Mucosa of stomach (tissue), 1 donor: Measurements from ENCODE around the gene CRACDL.

ENCODE experiments used
- H3K27me3 ChIP-seq: one replicate; pipeline ENCODE4 v1.7.0; 2013; ENCODE audit warnings: mild to moderate bottlenecking, low read length; ENCODE audit not compliant: control insufficient read depth, insufficient read depth
- H3K36me3 ChIP-seq: one replicate; pipeline ENCODE4 v1.7.0; 2013; ENCODE audit warnings: low read length; ENCODE audit not compliant: control insufficient read depth, insufficient read depth
- H3K4me1 ChIP-seq: one replicate; pipeline ENCODE4 v1.7.0; 2013; ENCODE audit warnings: mild to moderate bottlenecking, low read length; ENCODE audit not compliant: control insufficient read depth, insufficient read depth
- H3K4me3 ChIP-seq: one replicate; pipeline ENCODE4 v1.7.0; 2013; ENCODE audit warnings: low read length
- H3K9ac ChIP-seq: one replicate; pipeline ENCODE4 v1.7.0; 2013; ENCODE audit warnings: mild to moderate bottlenecking, low read length, moderate library complexity
- H3K9me3 ChIP-seq: one replicate; pipeline ENCODE4 v1.7.0; 2013; ENCODE audit warnings: mild to moderate bottlenecking, low read length, moderate library complexity; ENCODE audit not compliant: control insufficient read depth
- donor health status: Pancreatic carcinoma.

Gene CRACDL

DNA sequence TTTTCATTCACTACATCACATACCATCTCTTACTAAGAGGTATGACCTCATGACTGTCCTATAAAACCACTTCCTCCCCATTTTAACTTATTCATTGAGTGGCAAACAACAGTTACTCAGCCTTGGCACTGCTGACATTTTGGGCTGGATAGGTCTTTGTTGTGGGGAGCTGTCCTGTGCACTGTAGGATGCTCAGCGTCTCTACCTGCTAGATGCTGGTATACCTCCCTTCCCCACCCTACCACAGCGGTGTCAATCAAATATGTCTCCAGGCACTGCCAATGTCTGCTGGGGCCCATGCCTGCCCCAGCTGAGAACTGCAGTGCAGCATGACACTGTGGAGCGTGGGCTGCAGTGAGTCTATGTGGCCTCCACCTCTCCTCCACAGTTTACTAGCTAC, 128.8 kb downstream of the CRACDL start:
- H3K4me3 ChIP-seq: no peak overlapping the region
- no peaks in the 10 kb centered on the region for H3K4me1 ChIP-seq
- no peak overlapping the region for H3K9ac ChIP-seq
- no peaks in the 10 kb centered on the region for H3K9me3 ChIP-seq
- no peaks in the 10 kb centered on the region for H3K27me3 ChIP-seq
- H3K36me3 ChIP-seq: no peaks in the 10 kb centered on the region

DNA sequence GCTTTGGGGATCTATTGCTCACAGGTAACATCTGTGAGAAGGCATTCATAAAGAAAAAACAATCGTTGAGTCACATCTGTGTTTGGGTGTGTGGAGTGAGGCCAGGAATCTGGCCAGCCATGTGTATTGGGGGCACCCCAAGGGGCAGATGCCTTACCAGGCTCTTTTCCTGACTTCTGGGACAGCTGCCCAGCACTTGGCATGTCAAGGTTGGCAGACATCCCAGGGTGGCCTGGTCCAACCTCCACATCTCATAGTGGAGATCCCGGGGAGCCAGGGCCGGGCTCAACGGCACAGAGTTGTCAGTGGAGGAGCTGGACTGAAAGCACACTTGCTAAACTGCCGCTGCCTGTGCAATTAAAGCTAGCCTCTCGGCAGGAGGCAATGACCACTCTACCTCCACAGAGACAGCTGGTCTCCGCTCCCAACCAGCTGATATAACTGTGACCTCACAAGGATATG, 129.8 kb downstream of the CRACDL start:
- H3K9me3 ChIP-seq: no peaks in the 10 kb centered on the region
- no peak overlapping the region for H3K4me3 ChIP-seq
- no peaks in the 10 kb centered on the region for H3K36me3 ChIP-seq
- H3K9ac ChIP-seq: no peak overlapping the region
- no peaks in the 10 kb centered on the region for H3K4me1 ChIP-seq
- H3K27me3 ChIP-seq: no peaks in the 10 kb centered on the region

DNA sequence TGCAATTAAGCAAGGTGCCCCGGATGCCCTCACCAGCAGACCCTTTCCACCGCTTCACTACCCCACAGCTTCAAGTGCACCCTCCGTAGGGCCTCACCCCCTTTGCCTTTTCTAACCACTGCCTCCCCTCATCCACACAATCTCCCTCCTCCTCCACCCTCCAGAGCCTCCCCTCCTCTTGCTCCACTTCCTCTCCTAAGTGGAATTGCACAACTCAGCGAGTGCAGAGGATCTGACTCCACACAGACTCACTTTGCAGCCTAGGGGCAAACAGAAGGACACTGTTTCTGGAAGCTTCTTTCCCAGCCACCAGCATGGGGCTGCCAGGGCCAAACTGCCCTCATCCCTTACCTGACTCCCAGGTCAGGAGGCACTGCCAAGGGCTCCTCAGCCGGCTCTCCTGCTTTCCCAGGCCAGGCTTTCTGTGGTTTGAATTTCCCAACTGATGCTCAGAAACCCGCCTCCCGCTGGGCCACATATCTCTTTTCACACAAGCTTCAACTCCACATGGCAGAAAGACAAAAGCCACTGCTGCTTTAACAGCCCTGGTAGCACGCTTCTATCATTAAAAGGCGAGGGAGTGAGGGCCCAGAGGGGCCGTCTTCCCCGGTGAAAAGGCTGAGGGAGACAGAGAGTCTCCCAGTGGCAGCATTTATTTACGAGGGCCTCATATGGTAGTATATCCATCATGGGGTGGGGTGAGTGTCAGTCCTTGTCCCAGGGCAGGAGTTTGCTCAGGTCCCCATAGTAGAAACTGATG, 130.4 kb downstream of the CRACDL start:
- Histone ChIP-seq H3K9me3 (no peaks in the 10 kb centered on the region), H3K4me1 (no peaks in the 10 kb centered on the region), H3K36me3 (no peaks in the 10 kb centered on the region)

DNA sequence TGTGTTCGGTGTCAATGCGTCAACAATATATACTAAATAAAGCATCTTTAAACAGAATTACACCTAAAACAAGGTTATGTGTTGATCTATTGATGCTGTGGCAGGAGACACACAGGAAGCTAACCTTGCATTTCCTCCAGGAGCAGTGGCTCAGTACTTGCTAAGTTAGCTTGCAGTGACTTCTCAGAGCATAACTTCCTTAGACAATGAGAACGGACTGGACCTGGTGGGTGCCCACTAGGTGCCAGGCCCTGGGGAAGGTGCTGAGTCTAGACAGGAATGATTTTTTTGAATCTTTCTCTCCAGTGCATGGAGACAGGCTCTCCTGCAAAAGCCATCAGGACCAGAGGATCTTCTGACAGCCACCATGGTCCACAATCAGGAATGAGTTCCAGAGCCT, 131.3 kb downstream of the CRACDL start:
- H3K4me1 ChIP-seq: no peaks in the 10 kb centered on the region
- no peak overlapping the region for H3K9ac ChIP-seq
- no peak overlapping the region for H3K4me3 ChIP-seq

More for the DNA sequence above, 130.4 kb downstream of the CRACDL start:
- Histone ChIP-seq H3K4me3 (no peak overlapping the region), H3K27me3 (no peaks in the 10 kb centered on the region), H3K9ac (no peak overlapping the region)

DNA sequence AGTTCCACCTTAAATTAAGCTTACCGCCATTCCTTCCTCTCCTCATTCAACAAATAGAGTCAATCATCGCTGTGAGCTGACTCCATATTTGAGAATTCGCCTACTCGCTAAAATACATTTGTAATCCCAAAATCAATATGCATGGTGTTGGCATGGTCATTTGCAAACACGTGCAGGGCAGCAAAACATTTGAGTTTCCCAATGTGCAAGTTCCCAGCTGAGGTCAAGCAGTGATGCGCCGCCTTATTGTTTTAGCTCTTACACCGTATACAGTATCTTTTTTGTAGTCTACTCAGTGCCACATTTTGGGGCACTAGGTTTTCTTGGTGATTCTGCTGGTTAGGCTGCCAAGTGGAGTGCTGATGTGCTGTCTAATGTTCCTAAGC, 131.8 kb downstream of the CRACDL start:
- Histone ChIP-seq H3K36me3 (no peaks in the 10 kb centered on the region), H3K9me3 (no peaks in the 10 kb centered on the region), H3K4me3 (no peak overlapping the region), H3K4me1 (no peaks in the 10 kb centered on the region), H3K9ac (no peak overlapping the region), H3K27me3 (no peaks in the 10 kb centered on the region)

More for the DNA sequence above, 131.3 kb downstream of the CRACDL start:
- no peaks in the 10 kb centered on the region for H3K9me3 ChIP-seq
- no peaks in the 10 kb centered on the region for H3K36me3 ChIP-seq
- H3K27me3 ChIP-seq: no peaks in the 10 kb centered on the region

DNA sequence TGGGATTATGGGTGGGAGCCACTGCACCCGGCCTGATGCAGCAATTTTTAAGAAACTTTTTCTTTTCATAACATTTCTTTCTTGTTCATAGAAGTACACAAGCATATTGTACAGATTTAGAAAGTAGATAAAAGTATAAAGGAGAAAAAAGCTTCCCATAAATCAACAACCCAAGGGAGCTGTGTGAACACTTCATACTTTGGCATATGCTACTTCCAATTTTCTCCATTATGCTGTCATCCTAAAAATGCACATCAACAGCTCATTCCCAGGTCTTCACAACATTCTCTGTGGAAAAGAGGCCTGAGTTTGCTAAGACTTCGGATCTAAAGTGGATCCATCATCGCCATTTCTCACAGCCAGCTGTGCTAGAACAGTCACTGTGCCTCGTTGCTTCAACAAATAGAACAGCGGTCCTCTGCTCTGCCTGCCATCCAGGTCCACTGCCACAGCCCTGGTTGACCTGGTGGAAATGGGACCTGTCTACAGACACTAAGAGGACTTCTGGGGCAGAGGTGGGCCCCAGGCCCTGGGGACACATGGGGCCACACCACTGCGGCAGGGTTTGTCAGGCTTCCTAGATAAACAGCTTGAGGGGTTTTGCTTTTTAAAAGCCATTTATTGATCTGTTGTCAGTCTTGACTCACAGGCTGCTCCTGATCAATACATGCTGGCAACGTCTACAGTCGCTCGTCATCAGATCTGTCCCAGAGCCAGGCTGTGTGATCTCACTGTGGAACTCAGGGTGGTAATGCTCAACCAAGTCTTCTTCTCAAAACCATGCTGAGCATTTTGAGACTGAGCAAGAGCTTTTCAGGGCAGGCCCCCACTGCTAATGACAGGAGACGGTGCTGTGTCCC, 132.4 kb downstream of the CRACDL start:
- H3K27me3 ChIP-seq: no peaks in the 10 kb centered on the region
- no peaks in the 10 kb centered on the region for H3K9me3 ChIP-seq
- H3K36me3 ChIP-seq: no peaks in the 10 kb centered on the region
- H3K4me3 ChIP-seq: no peak overlapping the region
- no peaks in the 10 kb centered on the region for H3K4me1 ChIP-seq
- no peak overlapping the region for H3K9ac ChIP-seq

DNA sequence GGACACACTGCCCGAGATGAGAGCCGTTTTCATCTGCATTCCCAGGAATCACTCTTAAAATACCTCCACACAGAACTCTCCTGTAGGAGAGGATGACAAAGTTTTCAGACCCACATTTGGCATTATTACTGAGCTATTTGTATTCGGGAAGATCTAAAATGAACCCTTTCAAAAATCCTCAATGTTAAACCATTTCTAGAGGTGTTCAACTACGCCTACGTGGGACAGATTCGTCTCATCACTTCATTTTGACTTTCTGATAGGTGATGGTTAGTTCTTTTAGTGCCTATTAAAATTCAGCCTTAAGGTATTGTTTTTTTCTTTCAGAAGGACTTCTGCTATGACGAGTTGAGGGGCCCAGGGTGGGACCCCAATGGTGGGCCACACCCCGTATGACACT, 133.7 kb downstream of the CRACDL start:
- no peaks in the 10 kb centered on the region for H3K36me3 ChIP-seq
- H3K9me3 ChIP-seq: no peaks in the 10 kb centered on the region
- no peak overlapping the region for H3K9ac ChIP-seq
- no peak overlapping the region for H3K4me3 ChIP-seq
- no peaks in the 10 kb centered on the region for H3K4me1 ChIP-seq
- H3K27me3 ChIP-seq: no peaks in the 10 kb centered on the region

DNA sequence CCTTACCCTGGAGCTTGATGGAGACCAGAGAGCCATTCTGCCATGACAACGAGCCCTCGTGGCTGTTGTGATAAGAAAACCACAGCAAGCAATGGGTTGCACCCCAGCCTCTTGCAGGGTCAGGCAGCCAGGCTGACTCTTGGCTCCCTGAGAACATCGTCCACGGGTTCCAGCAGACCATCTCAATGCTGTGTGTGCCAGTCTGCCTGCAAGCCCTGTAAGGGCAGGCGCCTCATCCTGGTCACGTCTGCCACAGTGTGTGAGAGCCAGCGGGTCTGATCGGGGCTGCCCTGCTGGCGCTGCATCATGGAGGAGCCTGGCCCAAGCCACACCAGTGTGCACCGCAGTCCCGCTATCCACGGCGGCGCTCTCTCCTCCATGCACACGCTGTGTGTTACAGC, 134.1 kb downstream of the CRACDL start:
- no peaks in the 10 kb centered on the region for H3K4me1 ChIP-seq
- H3K4me3 ChIP-seq: no peak overlapping the region
- H3K9me3 ChIP-seq: no peaks in the 10 kb centered on the region
- no peak overlapping the region for H3K9ac ChIP-seq
- no peaks in the 10 kb centered on the region for H3K27me3 ChIP-seq
- H3K36me3 ChIP-seq: no peaks in the 10 kb centered on the region

DNA sequence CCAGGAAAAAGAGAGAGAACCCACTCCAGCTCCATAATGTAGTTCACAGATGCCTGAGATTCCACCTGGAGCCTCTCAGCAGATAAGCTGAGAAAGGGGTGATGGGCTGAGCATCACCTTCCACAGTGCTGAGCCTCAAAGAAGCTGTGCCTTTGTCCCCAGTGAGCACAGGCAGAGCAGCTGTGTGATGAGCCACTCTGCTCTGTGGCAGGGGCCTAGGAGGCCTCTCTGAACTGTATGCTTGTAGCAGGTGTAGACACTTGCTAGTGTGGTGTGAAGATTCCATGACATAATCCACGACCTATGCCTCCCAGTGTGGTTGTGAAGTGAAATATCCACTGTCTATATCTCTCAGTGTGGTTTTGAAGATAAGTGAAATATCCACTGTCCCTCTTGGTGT, 134.7 kb downstream of the CRACDL start:
- no peaks in the 10 kb centered on the region for H3K9me3 ChIP-seq
- no peak overlapping the region for H3K4me3 ChIP-seq
- H3K36me3 ChIP-seq: no peaks in the 10 kb centered on the region
- H3K4me1 ChIP-seq: no peaks in the 10 kb centered on the region
- no peaks in the 10 kb centered on the region for H3K27me3 ChIP-seq
- H3K9ac ChIP-seq: no peak overlapping the region

DNA sequence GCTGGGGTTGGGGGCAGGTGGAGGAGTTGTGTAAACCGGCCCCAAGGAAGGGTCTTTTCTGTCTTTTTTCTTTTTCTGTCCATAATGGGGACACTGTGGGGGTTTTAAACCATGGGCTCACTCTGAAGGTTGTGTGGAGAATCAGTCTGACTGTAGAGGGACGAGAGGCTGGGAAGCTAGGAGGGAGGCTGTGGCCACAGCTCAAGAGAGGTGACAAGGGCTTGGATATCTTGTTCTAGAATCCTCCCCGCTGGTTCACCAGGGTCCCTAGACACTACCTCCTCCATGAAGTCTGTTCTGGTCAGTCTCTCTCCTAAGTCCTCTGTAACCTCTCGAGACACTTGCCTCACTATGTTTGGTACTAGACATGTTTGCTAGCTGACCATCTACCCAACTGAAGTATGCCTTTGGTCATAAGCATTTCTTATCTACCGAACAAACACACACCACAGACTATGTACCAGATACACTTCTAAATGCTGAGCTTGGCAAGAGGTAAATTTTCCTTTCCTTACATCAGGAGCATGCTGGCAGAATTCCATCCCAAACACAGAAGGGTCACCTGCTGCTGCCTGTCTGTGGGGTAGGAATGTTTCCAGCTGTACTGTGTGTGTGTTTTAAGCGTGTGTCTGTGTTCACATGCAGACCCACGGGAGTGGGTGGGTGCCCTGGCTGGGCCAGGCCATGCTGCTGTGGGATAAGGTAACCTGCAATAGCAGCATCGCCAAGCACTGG, 135.5 kb downstream of the CRACDL start:
- H3K27me3 ChIP-seq: no peaks in the 10 kb centered on the region

DNA sequence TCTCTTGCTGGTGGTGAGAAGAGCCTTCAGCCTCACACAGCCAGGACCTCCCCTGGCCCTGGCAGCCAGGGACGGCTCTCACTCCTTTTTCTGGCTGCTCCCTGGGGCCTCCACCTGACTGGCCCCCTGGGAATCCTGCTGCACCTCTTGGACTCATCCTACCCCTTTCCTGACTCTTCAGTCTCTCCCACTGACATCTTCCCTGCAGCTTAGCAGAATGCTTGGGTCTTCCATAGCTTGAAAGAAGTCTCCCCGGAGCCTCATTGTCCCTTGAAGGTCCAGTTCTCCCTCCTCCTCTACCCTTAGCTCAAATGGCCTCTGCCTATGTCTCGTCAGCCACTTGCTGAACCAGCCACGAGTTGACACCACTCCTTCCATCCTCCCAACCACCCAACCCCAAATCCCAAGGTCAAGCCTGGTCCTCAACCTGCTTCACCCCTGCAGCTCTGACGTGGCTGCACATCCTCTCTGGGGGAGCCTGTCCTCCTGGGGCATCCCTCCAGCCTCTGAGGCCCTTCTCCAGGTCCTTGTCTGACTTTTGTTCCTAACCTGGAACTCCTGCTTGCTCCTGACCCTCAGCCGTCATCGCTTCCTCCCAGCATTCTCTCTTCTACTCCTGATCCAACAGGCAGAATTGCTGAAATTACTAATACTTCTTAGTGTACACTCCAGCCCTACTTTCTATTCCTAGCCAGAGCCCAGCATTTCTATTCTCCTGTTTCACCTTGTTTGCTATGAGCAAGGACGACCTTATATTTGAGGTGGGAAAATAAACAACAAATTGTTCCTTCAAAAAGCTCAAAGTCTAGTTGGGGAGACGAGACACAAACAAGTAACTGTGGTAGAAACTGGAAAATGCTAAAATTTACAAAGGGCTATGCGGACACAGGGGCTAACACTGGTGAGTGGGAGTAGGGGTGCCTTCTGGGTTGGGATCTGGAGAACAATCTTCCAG, 136.4 kb downstream of the CRACDL start:
- H3K9me3 ChIP-seq: no peaks in the 10 kb centered on the region
- H3K9ac ChIP-seq: no peak overlapping the region
- H3K27me3 ChIP-seq: no peaks in the 10 kb centered on the region
- no peaks in the 10 kb centered on the region for H3K36me3 ChIP-seq
- H3K4me1 ChIP-seq: no peaks in the 10 kb centered on the region
- H3K4me3 ChIP-seq: no peak overlapping the region

More for the DNA sequence above, 135.5 kb downstream of the CRACDL start:
- Histone ChIP-seq H3K9me3 (no peaks in the 10 kb centered on the region), H3K9ac (no peak overlapping the region), H3K36me3 (no peaks in the 10 kb centered on the region), H3K4me3 (no peak overlapping the region), H3K4me1 (no peaks in the 10 kb centered on the region)
